ENCODE results near the gene ADCY4. TPM values are rescaled to one million over a fixed set of nuclear protein-coding genes. Genes with fewer than 3 reads are reported as not detected.

The ADCY4 gene
- total RNA-seq, 2 donors from 2014 or later, result 10.6 to 14.8 TPM

- Histone ChIP-seq H3K27me3 (no peaks in the 10 kb centered on the region), H3K4me1 (peaks cover 7% of the 10 kb centered on the region), H3K4me3 (no peak overlapping the region), H3K27ac (no peak overlapping the region), H3K36me3 (replicated peaks in 1 of 2; ENCODE audit: insufficient read depth in 1 of 2, low read depth in 2 of 2) (peaks cover 0 to 6% of the 10 kb centered on the region in 2 donors), H3K9me3 (no peaks in the 10 kb centered on the region)
- intact Hi-C loops (cut with DNase I), result no loop called here
- ATAC-seq, result no peak
- no peak for DNase-seq
- TF ChIP-seq POLR2A (IDR thresholded peaks at IDR 0.05) (no peak), CTCF (IDR thresholded peaks at IDR 0.05) (no peak)
- WGBS, 2 donors, result 88 to 90% methylated on average over 11 of the region's 11 CpGs
Measured at GRCh38 chr14:24292118-24292807, 42.6 kb downstream of the ADCY4 start.

- TF ChIP-seq CTCF (IDR thresholded peaks at IDR 0.05), result no peak
- TF ChIP-seq POLR2A (IDR thresholded peaks at IDR 0.05), result no peak
- DNase-seq (no peak), ATAC-seq (no peak)
- Histone ChIP-seq H3K4me1 (no peaks in the 10 kb centered on the region), H3K27me3 (no peaks in the 10 kb centered on the region), H3K36me3 (replicated peaks in 1 of 2; ENCODE audit: insufficient read depth in 1 of 2, low read depth in 2 of 2) (peaks cover 0 to 6% of the 10 kb centered on the region in 2 donors), H3K27ac (no peak overlapping the region), H3K4me3 (no peak overlapping the region), H3K9me3 (no peaks in the 10 kb centered on the region)
- 80 to 97% methylated on average over 3 of the region's 3 CpGs for WGBS, 2 donors
- intact Hi-C loops (cut with DNase I), result no loop called here
Measured at GRCh38 chr14:24291446-24292117, 43.3 kb downstream of the ADCY4 start.

- ATAC-seq (no peak), DNase-seq (no peak)
- Histone ChIP-seq H3K9me3 (no peaks in the 10 kb centered on the region), H3K27me3 (no peaks in the 10 kb centered on the region), H3K27ac (no peak overlapping the region), H3K4me3 (no peak overlapping the region), H3K36me3 (replicated peaks in 1 of 2; ENCODE audit: insufficient read depth in 1 of 2, low read depth in 2 of 2) (peaks cover 0 to 6% of the 10 kb centered on the region in 2 donors), H3K4me1 (no peaks in the 10 kb centered on the region)
- WGBS, 2 donors, result 78 to 84% methylated on average over 8 to 9 of the region's 9 CpGs
- no peak for TF ChIP-seq CTCF (IDR thresholded peaks at IDR 0.05)
- no peak for TF ChIP-seq POLR2A (IDR thresholded peaks at IDR 0.05)
- intact Hi-C loops (cut with DNase I), result no loop called here
Measured at GRCh38 chr14:24290746-24291145, 44.1 kb downstream of the ADCY4 start.

- H3K4me3 ChIP-seq, result no peak overlapping the region
- no peaks in the 10 kb centered on the region for H3K9me3 ChIP-seq
- H3K27me3 ChIP-seq, result no peaks in the 10 kb centered on the region
- no peak overlapping the region for H3K27ac ChIP-seq
- DNase-seq, result no peak
- H3K4me1 ChIP-seq, result no peaks in the 10 kb centered on the region
- WGBS, 2 donors, result 69 to 79% methylated on average over 6 of the region's 6 CpGs
- H3K36me3 ChIP-seq (replicated peaks in 1 of 2; ENCODE audit: insufficient read depth in 1 of 2, low read depth in 2 of 2), result peaks cover 0 to 6% of the 10 kb centered on the region in 2 donors
- TF ChIP-seq CTCF (IDR thresholded peaks at IDR 0.05) (no peak), POLR2A (IDR thresholded peaks at IDR 0.05) (no peak)
- intact Hi-C loops (cut with DNase I), result loop anchor here (5.0 kb wide), 1 partner anchor 37 kb away; no protein-coding TSS in a partner anchor
- ATAC-seq, result no peak
Measured at GRCh38 chr14:24289649-24290280, 45.1 kb downstream of the ADCY4 start.

All from body of pancreas (tissue), 4 donors.